HG02763 (cell line): ENCODE measurements around the gene VEGFD.

Experiments used
- ATAC-seq: cut with Tn5 transposase; IDR thresholded peaks from one replicate; pipeline ENCODE4 v1.9.1; 2021; ENCODE audit warnings: mild to moderate bottlenecking, moderate library complexity; ENCODE audit not compliant: unreplicated experiment

VEGFD gene

GRCh38 chrX:15384304-15384703 lies at the start of gene VEGFD:
VEGFD (minus strand) TSS chrX:15384413; CDS start chrX:15383946, 467 bp downstream.
- no peak for ATAC-seq

GRCh38 chrX:15430584-15430983 lies 46.4 kb upstream of the VEGFD start:
- ATAC-seq = no peak

- ATAC-seq = no peak
Observed at GRCh38 chrX:15430076-15430475, 45.9 kb upstream of the VEGFD start.

GRCh38 chrX:15425024-15425423 lies 40.8 kb upstream of the VEGFD start:
- ATAC-seq = no peak

GRCh38 chrX:15418707-15419181 lies 34.5 kb upstream of the VEGFD start:
- no peak for ATAC-seq

GRCh38 chrX:15418041-15418706 lies 34.0 kb upstream of the VEGFD start:
- no peak for ATAC-seq

- ATAC-seq = no peak
Observed at GRCh38 chrX:15416133-15416993, 32.1 kb upstream of the VEGFD start.

- no peak for ATAC-seq
Observed at GRCh38 chrX:15413101-15413500, 28.9 kb upstream of the VEGFD start.

GRCh38 chrX:15410947-15411346 lies 26.7 kb upstream of the VEGFD start:
- no peak for ATAC-seq

- ATAC-seq = no peak
Observed at GRCh38 chrX:15410430-15410829, 26.2 kb upstream of the VEGFD start.

GRCh38 chrX:15405846-15406245 lies 21.6 kb upstream of the VEGFD start:
- ATAC-seq = no peak

GRCh38 chrX:15404401-15405096 lies 20.3 kb upstream of the VEGFD start:
- ATAC-seq = no peak

- ATAC-seq = no peak
Observed at GRCh38 chrX:15401378-15401777, 17.2 kb upstream of the VEGFD start.

- no peak for ATAC-seq
Observed at GRCh38 chrX:15399962-15400391, 15.8 kb upstream of the VEGFD start.

- no peak for ATAC-seq
Observed at GRCh38 chrX:15398874-15399273, 14.7 kb upstream of the VEGFD start.

GRCh38 chrX:15395789-15396188 lies 11.6 kb upstream of the VEGFD start:
- no peak for ATAC-seq

- no peak for ATAC-seq
Observed at GRCh38 chrX:15391850-15392249, 7.6 kb upstream of the VEGFD start.

GRCh38 chrX:15382813-15383212 lies 1.4 kb downstream of the VEGFD start:
- no peak for ATAC-seq

- no peak for ATAC-seq
Observed at GRCh38 chrX:15376956-15377355, 7.3 kb downstream of the VEGFD start.

GRCh38 chrX:15373976-15374375 lies 10.2 kb downstream of the VEGFD start:
- ATAC-seq = no peak
